Heart left ventricle (tissue), 13 donors: Measurements from ENCODE around the gene KLK13.

ENCODE experiments used
- CTCF ChIP-seq, 12 donors: fragments of 200-600 bp; sonication (generic) in 4 of 12; IDR thresholded peaks; one replicate each; pipeline versions ENCODE4 v1.5.0 to v1.8.0; 2018 to 2022; ENCODE audit warnings: antibody characterized with exemption in 12 of 12, mild to moderate bottlenecking in 5 of 12
- POLR2A ChIP-seq, 2 donors: fragments of 450-650 bp; IDR thresholded peaks; one replicate each; pipeline ENCODE4 v1.6.1; 2017; ENCODE audit warnings: antibody characterized with exemption in 2 of 2, mild to moderate bottlenecking in 2 of 2, moderate library complexity in 2 of 2
- donor health status: ischemic (EF 13 %, LVEDD 7.1; RV severe dilation, severe dysfunction).
- donor health status: DM: no; HTN: yes; CAD: no.
- donor health status: DM: no; HTN: no; CAD: no.
- donor health status: ischemic (EF 25% LVEDD 6.9; RV normal size, moderate dysfunction).
- donor health status: ischemic (EF 25% LVEDD 5.7; RV mildly dilated, moderate dysfunction).
- donor health status: ischemic (EF 35%, LVEDD 5.7; RV mildly dilated, moderate dysfunction).
- donor health status: nonischemic (EF 11% LVEDD 7.7; RV severe dilation, severe dysfunction).
- donor health status: DM: yes; HTN: yes; CAD: no.
- donor health status: PGD.
- donor health status: ischemic (EF 29% LVEDD 5.4; RV normal size, mild dysfunction).
- donor health status: nonischemic (EF 23%, LVEDD 6.1; RV moderate dilation, normal function).

- TF ChIP-seq CTCF (IDR thresholded peaks at IDR 0.05) (no peak), POLR2A (IDR thresholded peaks at IDR 0.05) (no peak)
Observed at GRCh38 chr19:51101171-51101865, 36.4 kb upstream of the KLK13 start.
